ENCODE results near the gene ANKRD33B. TPM values are rescaled to one million over a fixed set of nuclear protein-coding genes. Genes with fewer than 3 reads are reported as not detected.
"Not testable (repeated sequence)": the region's sequence is repeated elsewhere in the genome, so short reads cannot be mapped to it uniquely, and the experiment has no call there.

Gene ANKRD33B
- total RNA-seq, 1 donor from 2014 or later = 31.1 TPM

GRCh38 chr5:10539687-10539998 is 24.2 kb upstream of the ANKRD33B start:
- H3K27me3 Mint-ChIP-seq (ENCODE audit: low read depth) = peaks cover 26% of the 10 kb centered on the region
- peaks cover 17% of the 10 kb centered on the region for H3K4me1 Mint-ChIP-seq (ENCODE audit: low read depth)
- no peak for DNase-seq (ENCODE audit: low spot score)

GRCh38 chr5:10540036-10540544 is 23.8 kb upstream of the ANKRD33B start:
- peaks cover 17% of the 10 kb centered on the region for H3K4me1 Mint-ChIP-seq (ENCODE audit: low read depth)
- H3K36me3 Mint-ChIP-seq (ENCODE audit: low read depth) = no peaks in the 10 kb centered on the region
- no peak for DNase-seq (ENCODE audit: low spot score)
- no peaks in the 10 kb centered on the region for H3K9me3 Mint-ChIP-seq
- H3K4me3 Mint-ChIP-seq (ENCODE audit: low read depth) = no peak overlapping the region
- H3K27me3 Mint-ChIP-seq (ENCODE audit: low read depth) = peaks cover 26% of the 10 kb centered on the region
- intact Hi-C loops (cut with micrococcal nuclease) = no loop called here
- H3K27ac Mint-ChIP-seq = no peak overlapping the region

More at GRCh38 chr5:10539687-10539998, 24.2 kb upstream of the ANKRD33B start:
- Mint-ChIP-seq H3K27ac (no peak overlapping the region), H3K4me3 (ENCODE audit: low read depth) (no peak overlapping the region), H3K36me3 (ENCODE audit: low read depth) (no peaks in the 10 kb centered on the region), H3K9me3 (no peaks in the 10 kb centered on the region)
- intact Hi-C loops (cut with micrococcal nuclease) = no loop called here

- Mint-ChIP-seq H3K27me3 (ENCODE audit: low read depth) (peaks cover 34% of the 10 kb centered on the region), H3K4me3 (ENCODE audit: low read depth) (no peak overlapping the region), H3K36me3 (ENCODE audit: low read depth) (no peaks in the 10 kb centered on the region), H3K9me3 (no peaks in the 10 kb centered on the region), H3K4me1 (ENCODE audit: low read depth) (peaks cover 17% of the 10 kb centered on the region), H3K27ac (no peak overlapping the region)
- DNase-seq (ENCODE audit: low spot score) = no peak
- intact Hi-C loops (cut with micrococcal nuclease) = no loop called here
Measured at GRCh38 chr5:10540951-10541646, 22.8 kb upstream of the ANKRD33B start.

- no peak overlapping the region for H3K4me3 Mint-ChIP-seq (ENCODE audit: low read depth)
- no peak for DNase-seq (ENCODE audit: low spot score)
- intact Hi-C loops (cut with micrococcal nuclease) = no loop called here
- H3K9me3 Mint-ChIP-seq = no peaks in the 10 kb centered on the region
- H3K36me3 Mint-ChIP-seq (ENCODE audit: low read depth) = no peaks in the 10 kb centered on the region
- no peak overlapping the region for H3K27ac Mint-ChIP-seq
- peaks cover 10% of the 10 kb centered on the region for H3K4me1 Mint-ChIP-seq (ENCODE audit: low read depth)
- peaks cover 40% of the 10 kb centered on the region for H3K27me3 Mint-ChIP-seq (ENCODE audit: low read depth)
Measured at GRCh38 chr5:10542055-10542550, 21.8 kb upstream of the ANKRD33B start.

DNA sequence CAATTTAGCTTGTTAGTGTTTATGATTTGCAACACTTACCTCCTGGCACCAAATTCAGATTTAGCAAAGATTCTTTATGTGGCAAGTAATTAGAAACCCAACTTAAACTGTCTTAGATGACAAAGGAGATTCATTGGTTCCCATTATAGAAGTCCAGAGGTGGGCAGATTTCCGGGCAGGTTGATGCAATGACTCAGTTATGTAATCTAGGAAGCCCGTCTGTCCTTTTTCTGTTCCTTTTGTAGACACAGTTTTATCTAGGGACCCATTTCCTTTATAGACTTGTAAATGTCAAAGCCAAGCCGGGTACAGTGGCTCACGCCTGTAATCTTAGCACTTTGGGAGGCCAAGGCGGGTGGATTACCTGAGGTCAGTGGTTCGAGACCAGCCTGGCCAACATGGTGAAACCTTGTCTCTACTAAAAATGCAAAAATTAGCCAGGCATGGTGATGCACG is 20.3 kb upstream of the ANKRD33B start:
- no peak for DNase-seq (ENCODE audit: low spot score)
- Mint-ChIP-seq H3K4me1 (ENCODE audit: low read depth) (peaks cover 2% of the 10 kb centered on the region), H3K36me3 (ENCODE audit: low read depth) (no peaks in the 10 kb centered on the region), H3K27ac (no peak overlapping the region), H3K9me3 (no peaks in the 10 kb centered on the region), H3K27me3 (ENCODE audit: low read depth) (peaks cover 38% of the 10 kb centered on the region), H3K4me3 (ENCODE audit: low read depth) (no peak overlapping the region)
- intact Hi-C loops (cut with micrococcal nuclease) = no loop called here

DNA sequence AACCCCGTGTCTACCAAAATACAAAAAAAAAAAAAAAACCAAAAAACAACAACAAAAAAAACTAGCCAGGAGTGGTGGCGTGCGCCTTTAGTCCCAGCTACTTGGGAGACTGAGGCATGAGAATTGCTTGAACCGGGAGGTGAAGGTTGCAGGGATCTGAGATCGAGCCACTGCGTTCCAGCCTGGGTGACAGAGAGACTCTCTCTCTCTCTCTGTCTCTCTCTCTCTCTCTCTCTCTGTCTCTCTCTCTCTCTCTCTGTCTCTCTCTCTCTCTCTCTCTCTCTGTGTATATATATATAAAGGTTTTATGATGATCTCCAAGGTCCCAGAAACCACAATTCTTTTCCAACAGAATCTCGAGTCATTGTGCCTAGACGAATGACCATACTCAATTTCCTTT is 18.8 kb upstream of the ANKRD33B start:
- Mint-ChIP-seq H3K27ac (no peak overlapping the region), H3K4me3 (ENCODE audit: low read depth) (no peak overlapping the region), H3K4me1 (ENCODE audit: low read depth) (peaks cover 2% of the 10 kb centered on the region), H3K36me3 (ENCODE audit: low read depth) (no peaks in the 10 kb centered on the region), H3K27me3 (ENCODE audit: low read depth) (peaks cover 33% of the 10 kb centered on the region), H3K9me3 (no peaks in the 10 kb centered on the region)
- intact Hi-C loops (cut with micrococcal nuclease) = no loop called here
- no peak for DNase-seq (ENCODE audit: low spot score)

DNA sequence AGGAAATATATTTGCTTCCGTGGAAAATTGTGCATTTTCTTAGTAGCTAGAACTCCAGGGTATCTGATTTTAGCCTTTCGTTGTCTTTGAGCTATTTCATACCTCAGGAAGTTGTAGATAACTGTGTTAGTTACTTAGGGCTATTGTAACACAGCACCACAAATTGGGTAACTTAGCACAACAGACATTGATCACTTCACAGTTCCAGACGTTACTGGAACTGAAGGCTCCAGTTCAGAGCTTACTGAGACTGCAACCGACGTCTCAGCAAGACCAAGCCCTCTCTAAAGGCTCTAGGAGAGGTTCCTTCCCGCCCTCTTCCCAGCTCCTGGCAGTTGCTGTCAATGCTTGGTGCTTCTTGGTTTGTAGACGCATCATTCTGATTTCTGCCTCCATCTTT is 17.7 kb upstream of the ANKRD33B start:
- peaks cover 31% of the 10 kb centered on the region for H3K27me3 Mint-ChIP-seq (ENCODE audit: low read depth)
- DNase-seq (ENCODE audit: low spot score) = no peak
- H3K9me3 Mint-ChIP-seq = no peaks in the 10 kb centered on the region
- no peak overlapping the region for H3K4me3 Mint-ChIP-seq (ENCODE audit: low read depth)
- H3K27ac Mint-ChIP-seq = no peak overlapping the region
- intact Hi-C loops (cut with micrococcal nuclease) = no loop called here
- H3K4me1 Mint-ChIP-seq (ENCODE audit: low read depth) = peaks cover 2% of the 10 kb centered on the region
- H3K36me3 Mint-ChIP-seq (ENCODE audit: low read depth) = no peaks in the 10 kb centered on the region

DNA sequence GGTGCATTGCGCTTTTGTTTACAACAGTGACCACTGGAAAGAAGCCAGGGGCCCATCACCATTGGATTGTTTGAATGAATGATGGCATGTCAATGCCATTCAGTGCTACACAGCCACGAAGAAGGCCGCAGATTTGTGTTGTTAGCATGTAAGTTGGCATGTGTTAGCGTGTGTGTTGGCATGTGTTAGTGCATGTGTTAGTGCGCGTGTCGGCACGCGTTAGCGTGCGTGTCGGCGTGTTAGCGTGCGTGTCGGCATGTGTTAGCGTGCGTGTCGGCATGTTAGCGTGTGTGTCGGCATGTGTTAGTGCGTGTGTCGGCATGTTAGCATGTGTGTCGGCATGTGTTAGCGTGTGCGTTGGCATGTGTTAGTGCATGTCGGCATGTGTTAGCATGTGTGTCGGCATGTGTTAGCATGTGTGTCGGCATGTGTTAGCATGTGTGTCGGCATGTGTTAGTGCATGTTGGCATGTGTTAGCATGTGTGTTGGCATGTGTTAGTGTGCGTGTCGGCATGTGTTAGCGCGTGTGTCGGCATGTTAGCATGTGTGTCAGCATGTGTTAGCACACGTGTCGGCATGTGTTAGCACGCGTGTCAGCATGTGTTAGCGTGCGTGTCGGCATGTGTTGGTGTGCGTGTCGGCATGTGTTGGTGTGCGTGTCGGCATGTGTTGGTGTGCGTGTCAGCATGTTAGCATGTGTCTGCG is 15.3 kb upstream of the ANKRD33B start:
- DNase-seq (ENCODE audit: low spot score) = no peak
- intact Hi-C loops (cut with micrococcal nuclease) = no loop called here
- Mint-ChIP-seq H3K9me3 (no peaks in the 10 kb centered on the region), H3K4me3 (ENCODE audit: low read depth) (no peak overlapping the region), H3K27ac (no peak overlapping the region), H3K27me3 (ENCODE audit: low read depth) (peaks cover 24% of the 10 kb centered on the region), H3K36me3 (ENCODE audit: low read depth) (no peaks in the 10 kb centered on the region), H3K4me1 (ENCODE audit: low read depth) (peaks cover 13% of the 10 kb centered on the region)

DNA sequence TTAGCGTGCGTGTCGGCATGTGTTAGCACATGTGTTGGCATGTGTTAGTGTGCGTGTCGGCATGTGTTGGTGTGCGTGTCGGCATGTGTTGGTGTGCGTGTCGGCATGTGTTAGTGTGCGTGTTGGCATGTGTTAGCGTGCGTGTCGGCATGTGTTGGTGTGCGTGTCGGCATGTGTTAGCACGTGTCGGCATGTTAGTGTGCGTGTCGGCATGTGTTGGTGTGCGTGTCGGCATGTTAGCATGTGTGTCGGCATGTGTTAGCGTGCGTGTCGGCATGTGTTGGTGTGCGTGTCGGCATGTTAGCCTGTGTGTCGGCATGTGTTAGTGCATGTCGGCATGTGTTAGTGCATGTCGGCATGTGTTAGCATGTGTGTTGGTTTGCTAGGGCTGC is 14.8 kb upstream of the ANKRD33B start:
- peaks cover 23% of the 10 kb centered on the region for H3K27me3 Mint-ChIP-seq (ENCODE audit: low read depth)
- H3K4me1 Mint-ChIP-seq (ENCODE audit: low read depth) = peaks cover 13% of the 10 kb centered on the region
- intact Hi-C loops (cut with micrococcal nuclease); H3K36me3 Mint-ChIP-seq (ENCODE audit: low read depth); H3K9me3 Mint-ChIP-seq; DNase-seq (ENCODE audit: low spot score); H3K4me3 Mint-ChIP-seq (ENCODE audit: low read depth); H3K27ac Mint-ChIP-seq: not testable (repeated sequence)

DNA sequence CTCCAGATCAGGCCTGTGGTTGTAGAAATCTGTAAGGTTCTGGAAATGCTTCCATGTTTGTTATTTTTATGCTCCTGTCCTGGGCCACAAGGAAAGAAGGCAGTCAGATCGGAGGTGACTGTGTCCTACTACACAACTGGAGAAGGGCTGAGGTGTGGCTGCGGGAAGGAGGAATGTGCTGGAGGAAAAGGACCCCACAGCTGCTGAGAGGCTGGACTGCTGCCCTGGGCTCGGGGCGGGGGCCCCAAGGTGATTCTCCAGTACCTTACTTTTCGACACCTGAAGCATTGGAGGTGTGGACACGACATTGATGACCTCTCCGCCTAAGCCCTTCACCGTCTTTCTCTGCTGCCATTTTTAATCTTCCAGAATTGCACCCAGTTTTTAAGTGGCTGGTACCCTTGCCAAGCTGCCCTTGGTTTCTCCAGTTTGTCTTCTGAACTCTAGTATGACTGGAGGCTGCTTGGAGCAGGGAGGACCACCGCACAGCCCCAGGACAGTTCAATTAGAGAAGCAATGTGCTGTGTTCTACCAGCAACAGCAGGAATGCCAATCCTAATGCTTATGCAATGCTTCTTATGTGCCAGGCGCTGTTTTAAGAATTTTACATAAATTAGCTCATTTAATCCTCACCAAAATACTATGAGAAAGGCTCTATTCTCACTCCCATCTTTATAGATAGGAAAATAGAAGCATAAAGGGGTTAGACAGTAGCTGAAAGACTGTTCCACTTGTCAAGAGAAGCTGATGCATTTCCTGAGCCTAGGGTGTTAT is 13.5 kb upstream of the ANKRD33B start:
- no peak for DNase-seq (ENCODE audit: low spot score)
- H3K27ac Mint-ChIP-seq = no peak overlapping the region
- peaks cover 13% of the 10 kb centered on the region for H3K4me1 Mint-ChIP-seq (ENCODE audit: low read depth)
- peaks cover 24% of the 10 kb centered on the region for H3K27me3 Mint-ChIP-seq (ENCODE audit: low read depth)
- no peak overlapping the region for H3K4me3 Mint-ChIP-seq (ENCODE audit: low read depth)
- intact Hi-C loops (cut with micrococcal nuclease) = no loop called here
- H3K9me3 Mint-ChIP-seq = no peaks in the 10 kb centered on the region
- H3K36me3 Mint-ChIP-seq (ENCODE audit: low read depth) = no peaks in the 10 kb centered on the region

- Mint-ChIP-seq H3K36me3 (ENCODE audit: low read depth) (no peaks in the 10 kb centered on the region), H3K9me3 (no peaks in the 10 kb centered on the region), H3K27me3 (ENCODE audit: low read depth) (peaks cover 20% of the 10 kb centered on the region), H3K4me1 (ENCODE audit: low read depth) (peaks cover 15% of the 10 kb centered on the region), H3K27ac (no peak overlapping the region), H3K4me3 (ENCODE audit: low read depth) (no peak overlapping the region)
- intact Hi-C loops (cut with micrococcal nuclease) = no loop called here
- DNase-seq (ENCODE audit: low spot score) = no peak
Measured at GRCh38 chr5:10551782-10552138, 12.1 kb upstream of the ANKRD33B start.

DNA sequence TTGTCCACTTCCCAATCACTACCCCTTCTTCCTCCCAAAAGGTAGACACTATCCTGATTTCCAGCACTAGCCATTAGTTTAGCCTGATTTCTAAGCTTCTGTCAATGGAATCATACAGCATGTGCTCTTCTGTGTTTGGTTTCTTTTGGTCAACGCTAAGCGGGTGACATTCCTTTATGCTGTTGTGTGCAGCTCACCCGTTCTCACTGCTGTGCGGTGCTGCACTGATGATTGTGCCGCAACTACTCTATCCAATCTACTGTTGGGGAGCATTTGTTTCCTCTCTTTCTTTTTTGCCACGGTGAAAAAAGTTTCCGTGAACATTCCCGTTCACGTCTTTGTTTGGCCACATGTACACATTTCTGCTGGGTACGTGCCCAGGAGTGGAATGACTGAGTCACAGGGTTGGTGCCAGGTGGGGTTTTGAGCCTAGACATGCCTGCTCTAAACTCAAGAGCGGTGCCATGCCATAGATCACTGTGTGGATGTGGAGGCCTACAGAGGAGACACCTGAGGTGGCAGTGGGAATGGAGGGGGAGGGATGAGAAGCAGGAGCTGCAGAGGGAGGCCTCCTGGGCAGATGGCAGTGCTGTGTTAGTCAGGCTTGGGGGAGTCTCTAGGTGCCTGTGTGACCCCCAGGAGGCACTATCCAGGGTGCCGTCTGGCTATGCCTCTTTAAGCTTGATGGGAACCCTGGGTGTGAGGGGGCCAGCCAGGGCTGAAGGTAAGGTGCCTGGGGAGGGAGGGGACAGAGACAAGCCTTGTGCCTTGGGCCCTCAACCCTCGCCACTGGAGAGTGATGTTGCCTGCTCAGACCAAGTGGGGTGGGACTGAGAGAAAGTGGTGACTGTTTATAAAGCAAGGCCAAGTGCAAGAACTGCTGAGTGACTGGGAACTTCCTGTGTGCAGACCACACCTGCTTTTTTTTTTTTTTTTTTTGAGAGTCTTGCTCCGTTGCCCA is 11.4 kb upstream of the ANKRD33B start:
- H3K4me1 Mint-ChIP-seq (ENCODE audit: low read depth) = peaks cover 14% of the 10 kb centered on the region
- intact Hi-C loops (cut with micrococcal nuclease) = no loop called here
- H3K27ac Mint-ChIP-seq = no peak overlapping the region

More for the DNA sequence above, 11.4 kb upstream of the ANKRD33B start:
- peaks cover 18% of the 10 kb centered on the region for H3K27me3 Mint-ChIP-seq (ENCODE audit: low read depth)
- no peak overlapping the region for H3K4me3 Mint-ChIP-seq (ENCODE audit: low read depth)
- no peaks in the 10 kb centered on the region for H3K36me3 Mint-ChIP-seq (ENCODE audit: low read depth)
- DNase-seq (ENCODE audit: low spot score) = no peak
- no peaks in the 10 kb centered on the region for H3K9me3 Mint-ChIP-seq

Data from activated T-helper 2 cell treated with anti-CD3 and anti-CD28 coated beads, Interferon-gamma antibody, Interleukin-2, Interleukin-4, amounts not matched to agents 10 μg/mL and 5 μg/mL and 100 μg/mL, durations not matched to agents 14 hours and 24 hours and 36 hours (primary cell).